Kidney epithelial cell (primary cell): ENCODE results near the gene MTHFD1L. TPM values are rescaled to one million over a fixed set of nuclear protein-coding genes. Genes with fewer than 3 reads are reported as not detected.

Experiments
- DNase-seq: peaks from one replicate; pipeline ENCODE4 v3.0.0-alpha.2; 2010; ENCODE audit warnings: low read depth
- H3K27me3 ChIP-seq: 2 replicates; pipeline ENCODE4 v1.6.0; 2011; ENCODE audit warnings: low read length; ENCODE audit not compliant: control insufficient read depth, insufficient read depth
- H3K36me3 ChIP-seq: 2 replicates; pipeline ENCODE4 v1.5.1; 2011; ENCODE audit warnings: low read length; ENCODE audit not compliant: control insufficient read depth, insufficient read depth
- H3K4me3 ChIP-seq: 2 replicates; pipeline ENCODE4 v1.5.1; 2011; ENCODE audit warnings: low read depth, mild to moderate bottlenecking, control low read depth, low read length
- CTCF ChIP-seq: IDR thresholded peaks from 2 replicates; pipeline ENCODE4 v1.5.1; 2011; ENCODE audit warnings: mild to moderate bottlenecking, moderate library complexity, low read length, control low read depth, inconsistent platforms; ENCODE audit not compliant: insufficient read depth, poor library complexity, severe bottlenecking
- total RNA-seq: library from RNA; depleted of rRNA; stranded (reverse); fragments of >200 nt; gene quantifications from 2 replicates; pipeline ENCODE4 v1.2.3, GENCODE V29; 2015

MTHFD1L gene
- total RNA-seq, 1 donor from 2014 or later = 116 TPM

GRCh38 chr6:150971219-150971618 is 105.7 kb downstream of the MTHFD1L start:
- no peak overlapping the region for H3K4me3 ChIP-seq
- no peaks in the 10 kb centered on the region for H3K36me3 ChIP-seq
- no peaks in the 10 kb centered on the region for H3K27me3 ChIP-seq
- DNase-seq = no peak
- TF ChIP-seq CTCF = no peak

GRCh38 chr6:150975136-150975535 is 109.6 kb downstream of the MTHFD1L start:
- no peak for TF ChIP-seq CTCF
- Histone ChIP-seq H3K27me3 (no peaks in the 10 kb centered on the region), H3K4me3 (no peak overlapping the region), H3K36me3 (no peaks in the 10 kb centered on the region)
- DNase-seq = no peak

- no peaks in the 10 kb centered on the region for H3K36me3 ChIP-seq
- TF ChIP-seq CTCF = no peak
Measured at GRCh38 chr6:150977281-150977680, 111.8 kb downstream of the MTHFD1L start.

GRCh38 chr6:150978624-150979023 is 113.1 kb downstream of the MTHFD1L start:
- no peak overlapping the region for H3K4me3 ChIP-seq
- no peaks in the 10 kb centered on the region for H3K27me3 ChIP-seq
- DNase-seq = no peak
- H3K36me3 ChIP-seq = no peaks in the 10 kb centered on the region
- no peak for TF ChIP-seq CTCF

More at GRCh38 chr6:150977281-150977680, 111.8 kb downstream of the MTHFD1L start:
- no peak for DNase-seq
- H3K27me3 ChIP-seq = no peaks in the 10 kb centered on the region
- H3K4me3 ChIP-seq = no peak overlapping the region

GRCh38 chr6:150979826-150980350 is 114.4 kb downstream of the MTHFD1L start:
- TF ChIP-seq CTCF = no peak
- H3K4me3 ChIP-seq = no peak overlapping the region
- DNase-seq = no peak
- no peaks in the 10 kb centered on the region for H3K27me3 ChIP-seq
- H3K36me3 ChIP-seq = peaks cover 2% of the 10 kb centered on the region

- Histone ChIP-seq H3K27me3 (no peaks in the 10 kb centered on the region), H3K36me3 (peaks cover 2% of the 10 kb centered on the region), H3K4me3 (no peak overlapping the region)
- no peak for DNase-seq
- no peak for TF ChIP-seq CTCF
Measured at GRCh38 chr6:150981095-150981494, 115.6 kb downstream of the MTHFD1L start.
